Measurements from ENCODE around the gene MYMK.

GRCh38 chr9:133529874-133530273, 5.1 kb upstream of the MYMK start:
- no peak for TF ChIP-seq POLR2A (IDR thresholded peaks at IDR 0.05; ENCODE audit: low read depth, low read length)
- TF ChIP-seq TAF1 (IDR thresholded peaks at IDR 0.05; ENCODE audit: borderline replicate concordance, low read depth, low read length): no peak

All from GM12892 (cell line).